ENCODE measurements around the gene ADGRV1.
"Not testable (repeated sequence)": the region's sequence is repeated elsewhere in the genome, so short reads cannot be mapped to it uniquely, and the experiment has no call there.

The ADGRV1 gene

DNA sequence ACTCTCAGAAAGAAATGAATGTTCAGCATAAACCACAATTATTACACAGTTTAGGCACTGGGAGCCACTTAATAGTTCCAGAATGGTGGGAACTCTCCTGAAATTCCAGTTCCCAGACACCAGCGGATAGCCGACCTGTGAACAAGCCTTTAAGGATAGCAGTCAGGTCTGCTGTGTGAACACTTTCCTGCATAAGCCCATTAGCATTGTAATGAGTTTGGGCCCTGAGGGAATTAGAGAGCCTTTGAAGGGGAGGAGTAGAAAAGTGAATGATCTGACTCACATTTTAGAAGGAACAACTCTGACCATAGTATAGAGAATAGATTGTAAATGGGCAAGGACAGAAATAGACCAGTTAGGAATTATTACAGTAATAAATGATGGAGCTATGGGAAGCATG, 189.1 kb downstream of the ADGRV1 start:
- no peak for DNase-seq

- no peak for DNase-seq
Observed at GRCh38 chr5:90759119-90759518, 200.5 kb downstream of the ADGRV1 start.

GRCh38 chr5:90767710-90768109, 209.1 kb downstream of the ADGRV1 start:
- DNase-seq, result no peak

DNA sequence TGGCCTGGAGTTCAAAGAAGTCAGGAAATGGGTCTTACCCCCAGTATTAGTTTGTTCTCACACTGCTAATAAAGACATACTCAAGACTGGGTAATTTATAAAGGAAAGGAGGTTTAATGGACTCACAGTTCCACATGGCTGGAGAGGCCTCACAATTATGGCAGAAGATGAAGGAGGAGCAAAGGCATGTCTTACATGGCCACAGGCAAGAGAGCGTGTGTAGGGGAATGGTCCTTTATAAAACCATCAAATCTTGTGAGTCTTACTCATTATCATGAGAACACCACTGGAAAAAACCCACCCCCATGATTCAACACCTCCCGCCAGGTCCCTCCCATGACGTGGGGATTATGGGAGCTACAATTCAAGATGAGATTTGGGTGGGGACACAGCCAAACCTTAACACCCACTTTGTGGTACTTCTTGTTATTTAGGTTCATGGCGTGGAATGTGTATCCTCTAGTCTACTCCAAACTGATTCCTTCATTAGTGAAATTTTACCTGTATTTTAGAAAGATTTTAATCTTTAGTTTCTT, 211.5 kb downstream of the ADGRV1 start:
- DNase-seq, result not testable (repeated sequence)

DNA sequence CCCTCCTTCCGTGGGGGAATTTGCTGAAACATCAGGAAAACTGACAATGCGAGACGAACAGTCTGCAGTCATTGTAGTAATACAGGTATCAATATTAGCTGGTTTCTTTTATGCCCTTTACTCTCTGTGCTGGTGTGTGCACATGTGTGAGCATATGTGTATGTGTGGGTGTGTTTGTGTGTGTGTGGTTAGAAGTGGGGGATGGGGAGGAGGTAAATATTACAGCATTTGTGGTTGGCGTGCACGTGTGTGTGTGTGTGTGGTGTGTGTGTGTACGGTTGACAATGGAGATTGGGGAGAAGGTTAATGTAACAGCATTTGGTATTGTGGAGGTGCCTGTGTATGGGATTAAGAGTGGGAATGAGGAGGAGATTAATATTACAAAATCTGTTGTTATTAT, 219.4 kb downstream of the ADGRV1 start:
- DNase-seq, result no peak

- DNase-seq, result peak; percentile 64
Observed at GRCh38 chr5:90783460-90784333, 225.1 kb downstream of the ADGRV1 start.

DNA sequence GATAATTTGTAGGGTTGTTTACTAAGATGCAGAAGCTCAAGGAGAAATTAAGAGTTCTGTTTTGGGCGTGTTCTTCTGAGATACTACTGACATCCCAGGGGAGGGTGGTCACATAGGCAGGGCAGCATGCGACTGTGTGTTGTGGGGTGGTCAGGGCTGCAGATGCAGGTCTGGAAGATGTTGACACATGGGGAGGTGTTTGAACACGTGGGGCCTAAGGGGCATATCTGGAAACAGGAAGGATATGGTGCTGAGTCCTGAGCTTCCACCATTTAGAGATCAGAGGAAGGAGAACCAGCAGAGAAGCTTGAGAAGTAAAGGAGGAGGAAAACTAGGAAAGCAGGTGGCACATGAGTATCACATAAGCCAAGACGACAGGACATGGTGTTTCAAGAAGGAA, 228.2 kb downstream of the ADGRV1 start:
- DNase-seq, result no peak

DNA sequence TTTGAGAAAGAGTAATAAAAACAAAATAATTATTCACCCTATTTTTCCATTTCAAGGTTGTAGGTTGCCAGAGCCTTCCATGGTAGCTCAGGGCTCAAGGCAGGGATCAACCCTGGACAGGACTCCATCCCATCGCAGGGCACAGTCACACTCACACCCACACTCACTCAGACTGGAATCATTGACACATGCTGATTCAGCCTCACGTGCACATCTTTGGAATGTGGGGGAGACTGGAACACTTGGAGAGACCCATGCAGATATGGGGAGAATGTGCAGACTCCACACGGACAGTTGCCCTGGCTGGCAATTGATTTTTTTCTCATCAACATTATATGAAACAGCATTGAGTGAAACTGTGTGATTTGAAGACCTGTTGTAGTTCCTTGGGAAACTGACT, 234.1 kb downstream of the ADGRV1 start:
- DNase-seq, result no peak

DNA sequence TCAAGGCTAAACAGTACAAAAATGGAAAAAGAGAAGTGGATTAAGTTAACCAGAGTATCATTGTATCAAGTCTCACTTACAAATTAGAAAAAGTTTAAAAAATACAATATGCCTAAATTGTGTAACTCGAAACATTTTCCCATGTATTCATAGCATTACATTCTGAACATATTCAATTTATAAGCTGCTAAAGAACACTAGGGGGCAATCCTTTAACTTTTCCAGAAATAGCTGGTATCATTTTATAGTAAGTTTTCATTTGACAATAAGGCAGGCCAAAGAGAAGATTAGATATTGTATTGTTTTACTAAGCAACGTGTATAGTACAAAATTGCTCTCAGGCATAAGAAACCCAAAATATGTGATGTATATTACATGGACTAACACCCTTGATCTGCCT, 234.6 kb downstream of the ADGRV1 start:
- DNase-seq, result no peak

- not testable (repeated sequence) for DNase-seq
Observed at GRCh38 chr5:90796919-90797318, 238.3 kb downstream of the ADGRV1 start.

DNA sequence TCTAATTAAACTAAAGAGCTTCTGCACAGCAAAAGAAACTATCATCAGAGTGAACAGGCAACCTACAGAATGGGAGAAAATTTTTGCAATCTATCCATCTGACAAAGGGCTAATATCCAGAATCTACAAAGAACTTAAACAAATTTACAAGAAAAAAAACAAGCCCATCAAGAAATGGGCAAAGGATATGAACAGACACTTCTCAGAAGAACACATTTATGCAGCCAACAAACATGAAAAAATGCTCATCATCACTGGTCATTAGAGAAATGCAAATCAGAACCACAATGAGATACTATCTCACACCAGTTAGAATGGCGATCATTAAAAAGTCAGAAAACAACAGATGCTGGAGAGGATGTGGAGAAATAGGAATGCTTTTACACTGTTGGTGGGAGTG, 241.5 kb downstream of the ADGRV1 start:
- not testable (repeated sequence) for DNase-seq

DNA sequence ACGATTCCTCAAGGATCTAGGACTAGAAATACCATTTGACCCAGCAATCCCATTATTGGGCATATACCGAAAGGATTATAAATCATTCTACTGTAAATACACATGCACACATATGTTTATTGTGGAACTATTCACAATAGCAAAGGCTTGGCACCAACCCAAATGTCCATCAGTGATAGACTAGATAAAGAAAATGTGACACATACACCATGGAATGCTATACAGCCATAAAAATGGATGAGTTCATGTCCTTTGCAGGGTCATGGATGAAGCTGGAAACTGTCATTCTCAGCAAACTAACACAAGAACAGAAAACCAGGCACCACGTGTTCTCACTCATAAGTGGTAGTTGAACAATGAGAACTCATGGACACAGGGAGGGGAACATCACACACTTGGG, 241.9 kb downstream of the ADGRV1 start:
- not testable (repeated sequence) for DNase-seq

DNA sequence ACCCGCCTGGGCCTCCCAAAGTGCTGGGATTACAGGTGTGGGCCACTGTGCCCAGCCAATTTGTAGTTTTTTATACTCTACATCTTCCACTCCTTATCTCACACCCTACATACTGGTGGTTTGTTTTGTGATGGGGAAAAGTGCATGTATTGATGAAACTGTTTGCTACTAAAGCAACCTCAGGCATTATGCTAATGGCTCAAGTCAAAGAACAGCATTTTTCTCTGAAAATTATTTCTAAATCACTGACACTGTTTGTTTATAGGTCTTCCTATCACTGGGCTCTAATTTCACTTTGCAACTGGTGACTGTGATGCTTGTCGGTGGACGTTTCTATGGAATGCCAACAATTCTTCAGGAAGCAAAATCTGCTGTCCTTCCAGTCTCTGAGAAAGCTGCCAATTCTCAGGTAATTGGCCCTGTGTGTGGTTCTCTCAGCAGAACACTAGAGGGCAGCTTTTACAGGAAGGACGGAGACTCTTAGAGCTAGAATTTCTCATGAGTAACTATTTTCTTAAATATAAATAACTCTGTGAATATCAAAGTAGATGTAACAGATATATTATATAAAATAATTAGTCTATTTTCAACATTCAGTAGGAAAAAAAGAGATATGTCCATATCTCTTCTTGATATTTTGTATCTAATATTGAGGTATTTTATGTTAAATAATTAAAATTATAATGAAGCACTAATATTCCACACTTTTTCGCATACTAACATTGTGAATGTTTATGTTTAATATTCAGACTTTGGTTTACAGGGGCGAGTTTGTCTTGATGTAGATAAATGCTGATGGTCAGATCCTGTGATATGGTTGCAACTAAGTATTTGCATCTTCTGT, 244.1 kb downstream of the ADGRV1 start:
- no peak for DNase-seq

DNA sequence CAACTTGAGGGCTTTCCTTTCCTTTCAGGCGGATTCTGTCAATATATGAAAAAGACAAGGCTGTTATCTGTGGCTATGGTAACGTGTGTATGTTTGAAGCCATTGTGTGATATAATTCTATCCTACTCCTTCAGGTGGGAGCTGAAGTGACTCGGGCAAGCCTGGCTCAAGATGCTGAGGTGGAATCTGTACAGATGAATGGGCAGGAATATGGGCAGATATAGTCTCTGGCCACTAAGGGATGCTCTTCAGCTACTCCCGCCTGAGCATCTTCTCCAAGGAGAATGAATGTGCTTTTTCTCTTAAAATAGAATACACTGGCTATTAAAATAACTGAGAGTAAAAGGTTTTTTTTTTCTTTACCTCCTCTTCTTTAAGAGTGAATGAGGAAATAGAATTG, 244.8 kb downstream of the ADGRV1 start:
- no peak for DNase-seq

DNA sequence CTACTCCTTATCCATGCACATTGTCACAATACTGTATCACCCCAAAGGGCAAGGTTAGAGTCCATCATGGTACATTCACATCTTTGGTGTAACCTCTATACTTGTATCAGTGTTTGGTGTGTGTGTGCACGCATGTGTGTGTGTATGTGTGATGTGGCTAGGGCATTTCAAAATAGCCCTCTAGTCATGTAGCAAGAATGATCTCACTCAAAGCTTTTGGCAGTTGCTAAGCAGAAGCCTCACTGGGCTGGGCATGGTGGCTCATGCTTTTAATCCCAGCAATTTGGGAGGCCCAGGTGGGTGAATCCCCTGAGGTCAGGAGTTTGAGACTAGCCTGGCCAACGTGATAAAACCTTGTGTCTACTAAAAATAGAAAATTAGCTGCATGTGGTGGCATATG, 245.3 kb downstream of the ADGRV1 start:
- no peak for DNase-seq

DNA sequence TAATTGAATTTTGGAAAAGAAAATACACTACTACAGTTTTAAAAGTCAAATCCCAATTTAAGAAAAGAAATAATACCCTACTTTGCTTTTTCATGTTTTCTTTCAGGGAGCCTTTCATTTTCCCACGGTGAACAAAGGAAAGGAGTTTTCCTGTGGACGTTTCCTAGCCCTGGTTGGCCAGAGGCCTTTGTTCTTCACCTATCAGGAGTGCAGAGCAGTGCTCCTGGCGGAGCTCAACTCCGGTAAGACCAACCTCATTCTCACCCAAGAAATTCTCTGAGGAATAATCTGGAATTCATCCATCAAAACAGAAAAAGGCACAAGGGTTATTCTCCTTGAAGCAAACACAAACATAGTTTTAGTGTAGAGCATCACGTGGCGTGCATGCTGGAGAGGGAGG, 248.9 kb downstream of the ADGRV1 start:
- DNase-seq, result no peak

DNA sequence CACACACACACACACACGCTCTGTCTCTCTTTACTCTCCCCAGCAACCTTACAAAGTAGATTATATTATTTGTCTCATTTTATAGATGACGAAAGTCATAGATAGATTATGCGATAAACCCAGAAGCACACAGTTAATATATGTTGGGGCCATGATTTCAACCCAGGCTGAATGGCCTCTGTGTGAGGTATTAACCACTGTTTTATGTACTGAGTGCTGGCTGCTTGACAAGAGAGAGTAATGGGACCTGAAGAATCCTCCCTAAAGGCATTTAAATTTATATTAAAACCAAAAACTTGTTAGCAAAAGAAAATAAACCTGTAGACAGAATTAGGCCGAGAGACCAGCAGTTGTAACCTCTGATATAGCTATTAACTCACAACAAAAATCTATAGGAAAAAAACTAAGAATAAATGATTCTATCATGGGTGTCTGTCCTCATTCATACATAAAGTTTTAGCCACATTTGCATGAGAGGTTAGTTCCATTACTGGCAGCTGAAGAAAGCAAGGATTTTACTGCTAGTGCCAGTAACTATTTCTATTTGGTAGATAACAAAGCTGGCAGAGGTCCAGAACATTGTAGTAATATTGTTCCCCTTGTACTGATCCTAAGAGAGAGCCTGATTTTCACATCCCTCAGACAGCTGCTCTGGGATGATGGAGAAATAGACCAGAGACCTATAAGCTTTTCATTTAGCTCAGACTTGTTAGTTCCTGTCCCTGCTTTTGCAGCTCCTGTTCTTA, 250.9 kb downstream of the ADGRV1 start:
- no peak for DNase-seq

DNA sequence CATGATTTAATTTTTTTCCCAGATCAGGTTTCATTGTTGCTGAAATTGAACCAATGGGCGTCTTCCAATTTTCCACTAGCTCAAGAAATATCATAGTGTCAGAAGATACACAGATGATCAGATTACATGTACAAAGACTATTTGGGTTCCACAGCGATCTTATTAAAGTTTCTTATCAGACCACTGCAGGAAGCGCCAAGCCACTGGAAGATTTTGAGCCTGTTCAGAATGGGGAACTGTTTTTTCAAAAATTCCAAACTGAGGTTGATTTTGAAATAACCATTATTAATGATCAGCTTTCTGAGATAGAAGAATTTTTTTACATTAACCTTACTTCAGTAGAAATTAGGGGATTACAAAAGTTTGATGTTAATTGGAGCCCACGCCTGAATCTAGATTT, 251.6 kb downstream of the ADGRV1 start:
- DNase-seq, result no peak

- no peak for DNase-seq
Observed at GRCh38 chr5:90813392-90813791, 254.8 kb downstream of the ADGRV1 start.

DNA sequence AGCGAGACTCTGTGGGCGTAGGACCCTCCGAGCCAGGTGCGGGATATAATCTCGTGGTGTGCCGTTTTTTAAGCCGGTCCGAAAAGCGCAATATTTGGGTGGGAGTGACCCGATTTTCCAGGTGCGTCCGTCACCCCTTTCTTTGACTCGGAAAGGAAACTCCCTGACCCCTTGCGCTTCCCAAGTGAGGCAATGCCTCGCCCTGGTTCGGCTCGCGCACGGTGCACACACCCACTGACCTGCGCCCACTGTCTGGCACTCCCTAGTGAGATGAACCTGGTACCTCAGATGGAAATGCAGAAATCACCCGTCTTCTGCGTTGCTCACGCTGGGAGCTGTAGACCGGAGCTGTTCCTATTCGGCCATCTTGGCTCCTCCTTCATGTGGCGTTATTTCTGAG, 263.5 kb downstream of the ADGRV1 start:
- DNase-seq, result not testable (repeated sequence)

- no peak for DNase-seq
Observed at GRCh38 chr5:90824436-90824835, 265.8 kb downstream of the ADGRV1 start.

- DNase-seq, result no peak
Observed at GRCh38 chr5:90830058-90830457, 271.5 kb downstream of the ADGRV1 start.

GRCh38 chr5:90833753-90834152, 275.2 kb downstream of the ADGRV1 start:
- DNase-seq, result no peak

Measured in stimulated activated CD4-positive, alpha-beta T cell treated with anti-CD3 and anti-CD28 coated beads, Interleukin-12 subunit alpha, Interleukin-12 subunit beta, amount 100 ng/mL, for 4 hours (primary cell).